Left renal cortex interstitium (tissue), 4 donors: ENCODE results near the gene RTL5. TPM values are rescaled to one million over a fixed set of nuclear protein-coding genes. Genes with fewer than 3 reads are reported as not detected.

Experiments used
- DNase-seq, 4 donors: peaks; one replicate each; pipeline ENCODE4 v3.0.0-alpha.2; 2013; ENCODE audit warnings: low read depth in 4 of 4, low spot score in 2 of 4, missing footprints in 1 of 4
- polyA plus RNA-seq, 4 donors: library from polyadenylated mRNA; unstranded; fragments of 120-200 nt; gene quantifications; one replicate each; pipeline ENCODE4 v1.2.1, GENCODE V29; 2013; ENCODE audit not compliant: insufficient read length in 4 of 4

Gene RTL5
- polyA plus RNA-seq, 4 donors, result 22.7 to 31.3 (median 23.0) TPM

DNA sequence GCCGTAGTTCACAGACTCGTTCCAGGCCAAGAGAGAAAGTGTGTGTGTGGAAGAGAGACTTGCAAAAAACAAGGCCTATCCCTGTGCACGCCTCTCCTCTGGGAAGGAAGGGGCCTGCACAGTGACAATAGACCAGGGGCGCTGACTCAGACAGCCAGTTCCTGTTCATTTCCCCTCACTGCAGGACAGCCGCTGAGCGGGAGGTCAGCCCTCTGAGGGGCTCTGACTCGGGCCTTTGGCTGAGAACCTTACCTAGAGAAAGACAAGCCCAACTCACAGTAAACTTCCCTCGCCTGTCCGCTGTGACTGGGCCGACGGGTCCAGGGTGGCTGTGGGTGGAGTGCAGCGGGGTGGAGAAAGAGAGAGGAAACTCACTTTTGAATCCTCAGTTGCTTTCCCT is 52.1 kb downstream of the RTL5 start:
- no peak for DNase-seq

DNA sequence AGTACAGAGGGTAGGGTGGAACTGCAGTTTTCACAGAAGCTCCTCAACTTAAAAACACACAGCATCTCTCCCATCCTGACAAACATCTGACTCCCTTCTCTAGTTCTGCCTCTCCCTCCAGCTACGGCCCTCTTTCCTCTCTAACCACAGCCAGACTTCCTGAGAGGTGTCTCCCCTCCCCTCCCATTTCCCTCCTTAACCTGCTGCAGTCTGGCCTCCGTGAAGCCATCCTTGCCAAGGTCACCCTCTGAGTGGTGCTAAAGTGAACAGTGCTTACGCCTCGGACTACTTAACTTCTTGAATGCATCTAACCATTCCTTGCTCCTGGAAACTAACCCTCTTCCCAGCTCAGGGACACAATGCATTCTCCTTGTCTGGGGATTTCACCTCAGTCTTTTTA is 53.3 kb downstream of the RTL5 start:
- DNase-seq, result no peak

Other genes with a start within 250 kb of the RTL5 start
- gene NHSL2, start 221.1 kb downstream of the RTL5 start, polyA plus RNA-seq, result 10 to 100 TPM in 2 of 4 donors, 1 to 10 TPM in 2; 7.4 to 10.2 (median 9.3) TPM
- 10 to 100 TPM; 42.7 to 58.1 (median 48.1) TPM for gene PIN4, start 49.8 kb upstream of the RTL5 start, polyA plus RNA-seq
- 1 to 10 TPM; 3.9 to 4.5 (median 4.4) TPM for gene ERCC6L, start 107.1 kb upstream of the RTL5 start, polyA plus RNA-seq
- gene RPS4X, start 145.3 kb upstream of the RTL5 start, polyA plus RNA-seq, result 1,000 to 10,000 TPM; 1,340 to 1,874 (median 1,524) TPM
- gene CITED1, start 174.0 kb upstream of the RTL5 start, polyA plus RNA-seq, result 10 to 100 TPM; 10.2 to 23.1 (median 15.6) TPM